Peyer's patch (tissue), 4 donors: ENCODE measurements around the gene PPIB.

Experiments
- POLR2A ChIP-seq, 2 donors: fragments of 450-650 bp; IDR thresholded peaks; one replicate each; pipeline ENCODE4 v1.5.1; 2017; ENCODE audit warnings: antibody characterized with exemption in 2 of 2, mild to moderate bottlenecking in 2 of 2, moderate library complexity in 2 of 2
- TF ChIP-seq, protein P1 (sequence below), 6 experiments: fragments of 450-650 bp in 4 of 6; fragments of 200-600 bp in 2 of 6; sonication (generic) in 1 of 6; IDR thresholded peaks; one replicate each; pipeline ENCODE4 v1.5.1; 2017 to 2019; ENCODE audit warnings: antibody characterized with exemption in 6 of 6, mild to moderate bottlenecking in 3 of 6, moderate library complexity in 1 of 6

DNA sequence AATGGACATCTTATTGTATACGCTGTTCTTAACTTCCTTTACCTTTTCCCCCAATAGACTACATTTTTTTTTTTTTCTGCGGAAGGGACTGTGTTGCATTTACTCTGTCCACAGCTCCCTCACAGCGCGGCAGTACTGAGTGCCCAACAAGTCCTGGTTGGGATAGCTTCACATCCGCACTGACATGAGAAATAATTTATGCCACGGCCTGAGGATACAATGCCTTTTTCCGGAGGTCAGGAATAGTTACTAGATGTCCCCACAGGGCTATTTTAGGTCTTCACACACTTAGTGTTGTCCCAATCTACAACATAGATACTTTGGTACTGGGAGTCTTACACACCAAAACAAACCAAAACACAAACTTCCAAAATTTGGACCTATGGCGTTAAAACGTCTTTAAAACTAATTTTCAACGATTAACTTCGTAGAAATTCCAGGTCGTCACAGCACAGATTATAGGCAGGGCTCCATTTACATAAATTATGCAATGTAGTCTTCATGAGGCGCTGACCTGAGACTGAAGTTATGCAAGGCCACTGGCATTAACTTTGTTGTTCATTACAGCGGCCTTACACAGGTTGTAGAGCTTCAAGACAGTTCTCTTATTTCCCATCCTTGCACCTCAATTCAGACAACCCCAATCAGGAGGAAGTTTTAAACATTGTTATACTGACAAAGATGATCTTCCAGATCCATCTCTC, 989 bp upstream of the PPIB start:
- TF ChIP-seq POLR2A (IDR thresholded peaks at IDR 0.05): no peak
- TF ChIP-seq, protein P1, sequence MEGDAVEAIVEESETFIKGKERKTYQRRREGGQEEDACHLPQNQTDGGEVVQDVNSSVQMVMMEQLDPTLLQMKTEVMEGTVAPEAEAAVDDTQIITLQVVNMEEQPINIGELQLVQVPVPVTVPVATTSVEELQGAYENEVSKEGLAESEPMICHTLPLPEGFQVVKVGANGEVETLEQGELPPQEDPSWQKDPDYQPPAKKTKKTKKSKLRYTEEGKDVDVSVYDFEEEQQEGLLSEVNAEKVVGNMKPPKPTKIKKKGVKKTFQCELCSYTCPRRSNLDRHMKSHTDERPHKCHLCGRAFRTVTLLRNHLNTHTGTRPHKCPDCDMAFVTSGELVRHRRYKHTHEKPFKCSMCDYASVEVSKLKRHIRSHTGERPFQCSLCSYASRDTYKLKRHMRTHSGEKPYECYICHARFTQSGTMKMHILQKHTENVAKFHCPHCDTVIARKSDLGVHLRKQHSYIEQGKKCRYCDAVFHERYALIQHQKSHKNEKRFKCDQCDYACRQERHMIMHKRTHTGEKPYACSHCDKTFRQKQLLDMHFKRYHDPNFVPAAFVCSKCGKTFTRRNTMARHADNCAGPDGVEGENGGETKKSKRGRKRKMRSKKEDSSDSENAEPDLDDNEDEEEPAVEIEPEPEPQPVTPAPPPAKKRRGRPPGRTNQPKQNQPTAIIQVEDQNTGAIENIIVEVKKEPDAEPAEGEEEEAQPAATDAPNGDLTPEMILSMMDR (IDR thresholded peaks at IDR 0.05): no peak
